Calu3 (cell line): ENCODE measurements around the gene LIPC. TPM values are rescaled to one million over a fixed set of nuclear protein-coding genes. Genes with fewer than 3 reads are reported as not detected.

Experiments used
- BruUV-seq: library from RNA; stranded (reverse); fragments of 400-500 nt; replicated peaks from 2 replicates; lab custom pipeline; 2021; lab: Mats Ljungman, UMichigan
- CTCF ChIA-PET: fragments of 300-600 bp; sonication (Branson Sonifier 250); formaldehyde crosslinking; loops from one replicate; lab custom pipeline; 2022; ENCODE audit warnings: antibody characterized with exemption; lab: Charles Lee
- DNase-seq: peaks from one replicate; pipeline ENCODE4 v3.0.0; 2022
- H3K27ac Mint-ChIP-seq: one replicate; pipeline ENCODE4 v1.8.0; 2022; ENCODE audit warnings: mixed read lengths; ENCODE audit not compliant: unreplicated experiment
- H3K27me3 Mint-ChIP-seq: one replicate; pipeline ENCODE4 v1.8.0; 2022; ENCODE audit warnings: mixed read lengths; ENCODE audit not compliant: unreplicated experiment
- H3K36me3 Mint-ChIP-seq: one replicate; pipeline ENCODE4 v1.8.0; 2022; ENCODE audit warnings: mild to moderate bottlenecking, moderate library complexity, mixed read lengths; ENCODE audit not compliant: insufficient read depth, unreplicated experiment
- H3K4me1 Mint-ChIP-seq: one replicate; pipeline ENCODE4 v1.8.0; 2022; ENCODE audit warnings: mild to moderate bottlenecking, low read depth, mixed read lengths; ENCODE audit not compliant: unreplicated experiment
- H3K4me3 Mint-ChIP-seq: one replicate; pipeline ENCODE4 v1.8.0; 2022; ENCODE audit warnings: mild to moderate bottlenecking, low read depth, moderate library complexity, mixed read lengths; ENCODE audit not compliant: unreplicated experiment
- H3K9me3 Mint-ChIP-seq: one replicate; pipeline ENCODE4 v1.8.0; 2022; ENCODE audit warnings: low read depth, mixed read lengths; ENCODE audit not compliant: unreplicated experiment
- CTCF ChIP-seq: fragments of 200-600 bp; IDR thresholded peaks from one replicate; pipeline ENCODE4 v1.8.0; 2022; ENCODE audit warnings: antibody characterized with exemption; ENCODE audit not compliant: unreplicated experiment
- intact Hi-C: fragments of 100-400 bp; cut with micrococcal nuclease; formaldehyde crosslinking; loops from one replicate; pipeline ENCODE4 v1.10.0; 2022; ENCODE audit not compliant: unreplicated experiment
- total RNA-seq: library from RNA; stranded (reverse); gene quantifications from 2 replicates; pipeline ENCODE4 v1.2.3, GENCODE V29; 2022

LIPC gene
- total RNA-seq, 1 experiment from 2014 or later = not detected

GRCh38 chr15:58525991-58526421 is 94.2 kb downstream of the LIPC start:
- peaks cover 13% of the 10 kb centered on the region for H3K36me3 Mint-ChIP-seq
- intact Hi-C loops = no loop called here
- no peak overlapping the region for H3K4me3 Mint-ChIP-seq
- H3K27me3 Mint-ChIP-seq = no peaks in the 10 kb centered on the region
- H3K4me1 Mint-ChIP-seq = peaks cover 79% of the 10 kb centered on the region
- BruUV-seq = no TSS peak
- TF ChIP-seq CTCF = no peak
- H3K9me3 Mint-ChIP-seq = no peaks in the 10 kb centered on the region
- no peak overlapping the region for H3K27ac Mint-ChIP-seq
- CTCF ChIA-PET = no interaction called here
- no peak for DNase-seq

- no TSS peak for BruUV-seq
- Mint-ChIP-seq H3K27me3 (no peaks in the 10 kb centered on the region), H3K9me3 (no peaks in the 10 kb centered on the region), H3K36me3 (peaks cover 6% of the 10 kb centered on the region), H3K4me3 (no peak overlapping the region), H3K27ac (no peak overlapping the region), H3K4me1 (peaks cover 72% of the 10 kb centered on the region)
- no peak for TF ChIP-seq CTCF
- CTCF ChIA-PET = interaction anchor here (2.0 kb wide), 1 partner anchor 86 kb away, joined by 4 read pairs; no protein-coding TSS in a partner anchor
- intact Hi-C loops = no loop called here
- no peak for DNase-seq
Measured at GRCh38 chr15:58526647-58527192, 94.9 kb downstream of the LIPC start.

- DNase-seq = no peak
- TF ChIP-seq CTCF = no peak
- Mint-ChIP-seq H3K27ac (peak overlapping the region; percentile 86), H3K27me3 (no peaks in the 10 kb centered on the region), H3K4me1 (peaks cover 62% of the 10 kb centered on the region), H3K9me3 (no peaks in the 10 kb centered on the region), H3K36me3 (no peaks in the 10 kb centered on the region), H3K4me3 (peak overlapping the region; percentile 22)
- intact Hi-C loops = loop anchor here (1.0 to 2.0 kb wide), 2 partner anchors 57 to 86 kb away; no protein-coding TSS in a partner anchor
- BruUV-seq = no TSS peak
- CTCF ChIA-PET = interaction anchor here (1.0 to 2.0 kb wide), 3 partner anchors 19 to 216 kb away, joined by 4 to 5 read pairs (median 5); no protein-coding TSS in a partner anchor
Measured at GRCh38 chr15:58527573-58528187, 95.9 kb downstream of the LIPC start.

- peak overlapping the region; percentile 22 for H3K4me3 Mint-ChIP-seq
- H3K27me3 Mint-ChIP-seq = no peaks in the 10 kb centered on the region
- no TSS peak for BruUV-seq
- CTCF ChIA-PET = interaction anchor here (1.0 to 2.0 kb wide), 3 partner anchors 19 to 216 kb away, joined by 4 to 5 read pairs (median 5); no protein-coding TSS in a partner anchor
- peak overlapping the region; percentile 86 for H3K27ac Mint-ChIP-seq
- TF ChIP-seq CTCF = no peak
- intact Hi-C loops = loop anchor here (1.0 to 2.0 kb wide), 2 partner anchors 58 to 87 kb away; no protein-coding TSS in a partner anchor
- H3K9me3 Mint-ChIP-seq = no peaks in the 10 kb centered on the region
- H3K4me1 Mint-ChIP-seq = peaks cover 56% of the 10 kb centered on the region
- no peaks in the 10 kb centered on the region for H3K36me3 Mint-ChIP-seq
- DNase-seq = peak; percentile 70
Measured at GRCh38 chr15:58528188-58528870, 96.5 kb downstream of the LIPC start.
